B cell (primary cell): Measurements from ENCODE around the gene PYCR2. TPM values are rescaled to one million over a fixed set of nuclear protein-coding genes. Genes with fewer than 3 reads are reported as not detected.

ENCODE experiments used
- ATAC-seq: fragments of 200-7000 bp; cut with Tn5 transposase; one replicate; pipeline ENCODE4 v1.10.0; 2021; ENCODE audit warnings: low read depth, mild to moderate bottlenecking, moderate number of reproducible peaks, moderate library complexity
- CTCF ChIA-PET: fragments of 350-600 bp; sonication (Branson Sonifier 250); formaldehyde crosslinking; loops from one replicate; lab custom pipeline; 2021; ENCODE audit warnings: antibody characterized with exemption, inconsistent platforms; lab: Charles Lee
- POLR2A ChIA-PET: fragments of 350-600 bp; sonication (Branson Sonifier 250); formaldehyde crosslinking; loops from one replicate; lab custom pipeline; 2021; ENCODE audit warnings: antibody characterized with exemption; lab: Charles Lee
- DNase-seq: peaks from one replicate; pipeline ENCODE4 v3.0.0; 2013
- H2AFZ ChIP-seq: 2 replicates; pipeline ENCODE4 v1.6.1; 2012; ENCODE audit warnings: mild to moderate bottlenecking, low read depth, low read length; ENCODE audit not compliant: insufficient read depth, poor library complexity, severe bottlenecking
- H3K27ac ChIP-seq, 2 donors: 1 replicate in 1 of 2; 2 replicates in 1 of 2; pipeline ENCODE4 v1.5.1; 2012 to 2013; ENCODE audit warnings: low read length in 2 of 2, mild to moderate bottlenecking in 2 of 2, moderate library complexity in 1 of 2
- H3K27me3 ChIP-seq, 4 experiments: fragments of 200-600 bp in 1 of 4; sonication (generic) in 1 of 4; replicated peaks in 1 of 4; 1 replicate in 2 of 4; 2 replicates in 2 of 4; pipeline versions ENCODE4 v1.6.1 to v1.7.0; 2013 to 2016; ENCODE audit warnings: low read length in 3 of 4, mild to moderate bottlenecking in 2 of 4, mixed read lengths in 1 of 4, moderate library complexity in 1 of 4; ENCODE audit not compliant: insufficient read depth in 4 of 4, control insufficient read depth in 3 of 4; ENCODE audit errors: control extremely low read depth in 1 of 4
- H3K36me3 ChIP-seq, 2 experiments: replicated peaks in 1 of 2; 1 replicate in 1 of 2; 2 replicates in 1 of 2; pipeline versions ENCODE4 v1.6.1 to v1.7.1; 2013; ENCODE audit warnings: low read length in 1 of 2; ENCODE audit not compliant: insufficient read depth in 2 of 2, control insufficient read depth in 1 of 2; ENCODE audit errors: control extremely low read depth in 1 of 2, extremely low read depth in 1 of 2
- H3K4me1 ChIP-seq, 2 donors: fragments of 200-600 bp in 1 of 2; sonication (generic) in 1 of 2; 1 replicate in 1 of 2; 2 replicates in 1 of 2; pipeline versions ENCODE4 v1.5.1 to v1.6.1; 2013 to 2017; ENCODE audit warnings: low read length in 2 of 2; ENCODE audit not compliant: control insufficient read depth in 2 of 2, insufficient read depth in 2 of 2
- H3K4me2 ChIP-seq: replicated peaks from 2 replicates; pipeline ENCODE3; 2012; ENCODE audit warnings: mild to moderate bottlenecking, low read depth, low read length; ENCODE audit not compliant: poor library complexity, severe bottlenecking
- H3K4me3 ChIP-seq, 5 experiments: fragments of 200-600 bp in 1 of 5; sonication (generic) in 1 of 5; 1 replicate in 3 of 5; 2 replicates in 2 of 5; pipeline versions ENCODE4 v1.5.1 to v1.7.0; 2011 to 2016; ENCODE audit warnings: low read length in 4 of 5, mild to moderate bottlenecking in 4 of 5, low read depth in 2 of 5, control low read depth in 1 of 5, moderate library complexity in 1 of 5; ENCODE audit not compliant: insufficient read depth in 1 of 5; ENCODE audit errors: control extremely low read depth in 1 of 5, extremely low read depth in 1 of 5
- H3K79me2 ChIP-seq: fragments of 200-600 bp; sonication (generic); one replicate; pipeline ENCODE4 v1.6.0; 2016; ENCODE audit warnings: low read length; ENCODE audit not compliant: control insufficient read depth, insufficient read depth
- H3K9ac ChIP-seq: fragments of 200-600 bp; sonication (generic); 2 replicates; pipeline ENCODE4 v1.6.1; 2017; ENCODE audit warnings: mild to moderate bottlenecking, low read length, moderate library complexity
- H3K9me3 ChIP-seq, 3 donors: one replicate each; pipeline versions ENCODE4 v1.6.1 to v1.7.1; 2013; ENCODE audit warnings: low read length in 2 of 3; ENCODE audit not compliant: control insufficient read depth in 2 of 3, insufficient read depth in 1 of 3; ENCODE audit errors: control extremely low read depth in 1 of 3
- H4K20me1 ChIP-seq: 2 replicates; pipeline ENCODE4 v1.6.0; 2012; ENCODE audit warnings: mild to moderate bottlenecking, low read length; ENCODE audit not compliant: insufficient read depth, control insufficient read depth, poor library complexity, severe bottlenecking
- H3K27ac Mint-ChIP-seq: one replicate; pipeline ENCODE4 v1.8.0; 2021; ENCODE audit warnings: mixed read lengths
- H3K27me3 Mint-ChIP-seq: one replicate; pipeline ENCODE4 v1.8.0; 2021; ENCODE audit warnings: mixed read lengths
- H3K4me1 Mint-ChIP-seq: one replicate; pipeline ENCODE4 v1.8.0; 2021; ENCODE audit warnings: mixed read lengths
- H3K4me3 Mint-ChIP-seq: one replicate; pipeline ENCODE4 v1.8.0; 2021; ENCODE audit warnings: mixed read lengths
- H3K9me3 Mint-ChIP-seq: one replicate; pipeline ENCODE4 v1.8.0; 2022; ENCODE audit warnings: mixed read lengths; ENCODE audit not compliant: insufficient read depth
- CTCF ChIP-seq: fragments of 200-600 bp; IDR thresholded peaks from one replicate; pipeline ENCODE4 v1.8.0; 2022; ENCODE audit warnings: antibody characterized with exemption, mild to moderate bottlenecking
- EZH2 ChIP-seq: IDR thresholded peaks from 2 replicates; pipeline ENCODE4 v1.6.1; 2012; ENCODE audit warnings: borderline replicate concordance, low read depth, mild to moderate bottlenecking, moderate library complexity, low read length; ENCODE audit not compliant: insufficient read depth, poor library complexity, severe bottlenecking
- WGBS: methylation state at CpG from one replicate; pipeline ENCODE4 v1.1.5; 2013; ENCODE audit warnings: missing lambda C conversion rate; ENCODE audit not compliant: insufficient coverage; 5-methylcytosine and 5-hydroxymethylcytosine counted together
- intact Hi-C: fragments of 100-400 bp; cut with micrococcal nuclease; formaldehyde crosslinking; loops from one replicate; pipeline ENCODE4 v1.10.0; 2022
- polyA plus RNA-seq: library from polyadenylated mRNA; depleted of rRNA; stranded (reverse); fragments of >200 nt; gene quantifications from 2 replicates; pipeline ENCODE4 v1.2.3, GENCODE V29; 2012
- total RNA-seq, 2 donors: library from RNA; stranded (reverse); fragments of 120-200 nt in 1 of 2; gene quantifications; 1 replicate in 1 of 2; 2 replicates in 1 of 2; pipeline versions ENCODE4 v1.2.3 to v1.2.4, GENCODE V29; 2013 to 2022

PYCR2 gene
- total and polyA plus RNA-seq, 2 donors (not counting 1 experiment from before 2014, with no cell fraction given) = 113 to 134 TPM

DNA sequence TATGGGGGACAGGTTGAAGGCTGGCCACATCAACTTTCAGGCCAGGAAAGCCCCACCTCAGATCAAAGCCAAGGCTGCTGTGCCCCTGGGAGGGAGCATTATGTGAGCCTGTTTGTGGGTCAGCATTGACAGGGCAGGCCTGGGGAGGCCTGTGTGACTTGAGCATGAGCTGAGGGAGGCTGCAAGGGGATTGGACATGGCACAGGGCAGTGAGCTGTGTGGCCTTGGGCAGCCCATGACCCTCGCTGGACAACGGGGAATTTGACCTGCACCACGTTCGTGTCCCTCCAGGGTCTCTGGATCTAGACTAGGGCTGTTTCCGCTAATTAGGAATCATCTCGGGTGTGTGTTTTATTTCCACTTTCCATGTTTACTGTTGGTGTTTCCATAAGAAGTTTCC, 17.6 kb downstream of the PYCR2 start:
- 95% methylated on average over 6 of the region's 6 CpGs for WGBS
- Histone ChIP-seq H3K4me2 (no peak overlapping the region), H3K27ac (no peak overlapping the region), H4K20me1 (no peaks in the 10 kb centered on the region), H3K4me1 (peaks cover 22 to 23% of the 10 kb centered on the region in 2 donors), H3K4me3 (no peak overlapping the region), H3K9ac (no peak overlapping the region), H3K9me3 (peaks cover 0 to 4% (median 0%) of the 10 kb centered on the region in 3 donors), H3K36me3 (no peaks in the 10 kb centered on the region), H2AFZ (no peak overlapping the region), H3K27me3 (no peaks in the 10 kb centered on the region), H3K79me2 (no peaks in the 10 kb centered on the region)
- DNase-seq (no peak), ATAC-seq (no peak)
- Mint-ChIP-seq H3K4me1 (peaks cover 15% of the 10 kb centered on the region), H3K4me3 (no peak overlapping the region), H3K27ac (peak overlapping the region; percentile 29), H3K9me3 (peaks cover 2% of the 10 kb centered on the region), H3K27me3 (no peaks in the 10 kb centered on the region)
- intact Hi-C loops = no loop called here
- TF ChIP-seq CTCF = no peak
- CTCF ChIA-PET = no interaction called here
- POLR2A ChIA-PET = interaction anchor here (0.7 kb wide), 1 partner anchor 18 kb away, joined by 3 read pairs; the partner anchor contains the start of gene PYCR2

- Histone ChIP-seq H3K27ac (no peak overlapping the region), H3K79me2 (no peaks in the 10 kb centered on the region), H4K20me1 (no peaks in the 10 kb centered on the region), H3K36me3 (no peaks in the 10 kb centered on the region), H3K4me3 (no peak overlapping the region), H3K4me1 (peaks cover 4 to 5% of the 10 kb centered on the region in 2 donors), H3K9me3 (no peaks in the 10 kb centered on the region), H3K4me2 (no peak overlapping the region), H2AFZ (no peak overlapping the region), H3K9ac (no peak overlapping the region), H3K27me3 (no peaks in the 10 kb centered on the region)
- DNase-seq (no peak), ATAC-seq (no peak)
- ChIA-PET POLR2A (no interaction called here), CTCF (interaction anchor here (1.3 to 1.8 kb wide), 2 partner anchors 21 to 126 kb away, joined by 5 to 7 read pairs; partner anchors contain the start of genes SRP9 and TMEM63A)
- H3K9me3 Mint-ChIP-seq = peaks cover 2% of the 10 kb centered on the region
- WGBS = 100% methylated on average over 4 of the region's 4 CpGs
- H3K27me3 Mint-ChIP-seq = no peaks in the 10 kb centered on the region
- H3K4me3 Mint-ChIP-seq = no peak overlapping the region
- intact Hi-C loops = no loop called here
- TF ChIP-seq EZH2 (no peak), CTCF (no peak)
- H3K27ac Mint-ChIP-seq = peak overlapping the region; percentile 27
- H3K4me1 Mint-ChIP-seq = peaks cover 9% of the 10 kb centered on the region
These were observed 20.4 kb downstream of the PYCR2 start for GRCh38 chr1:225903623-225904022.
